GM12875 (cell line): ENCODE measurements around the gene RNF157.

Experiments used
- H3K4me3 ChIP-seq: one replicate; pipeline ENCODE4 v1.5.1; 2011; ENCODE audit warnings: low read depth, low read length, control low read depth
- CTCF ChIP-seq: IDR thresholded peaks from 2 replicates; pipeline ENCODE4 v1.5.1; 2011; ENCODE audit warnings: low read depth, mild to moderate bottlenecking, control low read depth, inconsistent platforms, low read length, moderate library complexity, borderline replicate concordance; ENCODE audit not compliant: insufficient read depth

Gene RNF157

DNA sequence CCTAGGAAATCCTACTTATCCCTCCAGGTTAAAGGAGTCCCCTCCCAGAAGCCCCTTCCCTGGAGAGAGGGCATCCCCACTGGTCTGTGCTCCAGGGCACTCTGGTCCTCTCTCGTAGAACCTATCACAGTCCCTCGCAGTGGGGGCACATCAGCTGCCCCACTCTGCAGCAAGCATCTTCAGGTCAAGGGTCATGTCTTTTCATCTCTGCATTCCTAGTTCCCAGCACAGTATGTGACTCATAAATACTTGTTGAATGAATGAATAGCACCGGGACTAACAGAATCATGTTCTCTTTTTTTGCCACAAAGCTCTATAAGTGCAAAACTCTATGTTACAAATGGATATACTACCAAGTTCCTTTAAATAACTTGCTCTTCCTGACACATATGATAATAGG, 36.0 kb downstream of the RNF157 start:
- no peak overlapping the region for H3K4me3 ChIP-seq
- TF ChIP-seq CTCF = no peak

GRCh38 chr17:76200354-76200753, 39.9 kb downstream of the RNF157 start:
- TF ChIP-seq CTCF = no peak
- H3K4me3 ChIP-seq = no peak overlapping the region

DNA sequence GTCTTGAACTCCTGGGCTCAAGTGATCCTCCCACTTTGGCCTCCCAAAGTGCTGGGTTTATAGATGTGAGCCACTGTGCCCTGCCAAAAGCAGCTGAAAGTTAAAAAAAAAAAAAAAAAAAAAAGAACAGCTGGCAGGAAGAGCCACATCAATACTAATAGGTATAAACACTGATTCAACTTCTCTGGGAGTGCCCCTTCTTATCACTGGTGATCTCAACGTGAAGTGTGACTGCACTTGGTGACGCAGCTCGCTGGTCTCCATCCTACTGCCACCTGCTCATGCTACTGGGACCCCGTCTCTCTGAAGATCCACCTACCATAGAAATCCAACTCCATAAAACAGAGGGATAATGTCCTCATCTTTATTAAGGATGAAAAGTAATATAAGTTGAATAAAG, 40.8 kb downstream of the RNF157 start:
- H3K4me3 ChIP-seq = no peak overlapping the region
- TF ChIP-seq CTCF = no peak

GRCh38 chr17:76198702-76199101, 41.6 kb downstream of the RNF157 start:
- TF ChIP-seq CTCF = no peak
- no peak overlapping the region for H3K4me3 ChIP-seq

- no peak for TF ChIP-seq CTCF
- no peak overlapping the region for H3K4me3 ChIP-seq
Observed at GRCh38 chr17:76197911-76198310, 42.4 kb downstream of the RNF157 start.

- H3K4me3 ChIP-seq = no peak overlapping the region
- TF ChIP-seq CTCF = no peak
Observed at GRCh38 chr17:76196675-76197074, 43.6 kb downstream of the RNF157 start.

DNA sequence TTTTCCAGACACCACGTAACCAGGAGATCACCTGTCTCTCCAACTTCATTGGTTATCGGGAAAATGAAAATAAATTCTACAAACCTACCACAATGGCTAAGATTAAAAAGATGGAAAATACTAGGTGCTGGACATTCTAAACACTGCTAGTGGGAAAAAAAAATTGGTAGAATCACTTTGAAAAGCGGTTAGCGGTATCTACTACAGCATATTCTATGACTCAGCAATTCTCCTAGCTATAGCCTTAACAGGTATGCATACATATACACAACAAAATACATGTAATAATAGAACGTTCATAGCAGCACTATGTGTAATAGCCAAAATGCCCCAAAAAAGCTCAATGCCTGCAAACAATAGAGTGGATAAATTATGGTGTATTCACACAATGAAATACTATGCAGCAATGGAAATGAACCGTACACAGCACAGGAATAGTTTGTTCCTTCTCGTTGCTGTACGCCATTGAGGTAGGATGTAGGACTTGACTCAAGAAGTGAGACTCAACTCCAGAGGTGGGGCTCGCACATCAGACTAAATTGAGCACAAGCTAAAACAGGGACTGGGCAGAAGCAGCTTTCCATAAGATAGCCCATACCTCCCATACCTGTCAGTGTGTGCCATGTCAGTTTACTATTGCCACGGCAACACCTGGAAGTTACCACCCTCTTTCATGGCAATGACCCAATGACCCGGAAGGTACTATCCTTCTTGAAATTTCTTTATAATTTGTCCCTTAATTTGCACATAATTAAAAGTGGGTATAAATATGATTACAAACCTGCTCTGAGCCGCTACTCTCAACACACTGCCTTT, 44.8 kb downstream of the RNF157 start:
- H3K4me3 ChIP-seq = no peak overlapping the region
- no peak for TF ChIP-seq CTCF
